Activated CD8-positive, alpha-beta T cell treated with anti-CD3 and anti-CD28 coated beads for 36 hours (primary cell): Measurements from ENCODE around the gene CROT. TPM values are rescaled to one million over a fixed set of nuclear protein-coding genes. Genes with fewer than 3 reads are reported as not detected.

ENCODE experiments used
- ATAC-seq: fragments of 200-7000 bp; cut with Tn5 transposase; one replicate; pipeline ENCODE4 v1.10.0; 2021; ENCODE audit warnings: mild to moderate bottlenecking, moderate library complexity
- CTCF ChIA-PET: fragments of 350-600 bp; sonication (Branson Sonifier 250); formaldehyde crosslinking; loops from one replicate; lab custom pipeline; 2021; ENCODE audit warnings: antibody characterized with exemption; lab: Charles Lee
- POLR2A ChIA-PET: fragments of 350-600 bp; sonication (Branson Sonifier 250); formaldehyde crosslinking; loops from one replicate; lab custom pipeline; 2021; ENCODE audit warnings: antibody characterized with exemption; lab: Charles Lee
- DNase-seq: peaks from one replicate; pipeline ENCODE4 v3.0.0-alpha.2; 2020
- H3K27ac Mint-ChIP-seq: one replicate; pipeline ENCODE4 v1.8.0; 2021; ENCODE audit warnings: mild to moderate bottlenecking, mixed read lengths
- H3K27me3 Mint-ChIP-seq: one replicate; pipeline ENCODE4 v1.8.0; 2021; ENCODE audit warnings: mixed read lengths
- H3K36me3 Mint-ChIP-seq: one replicate; pipeline ENCODE4 v1.8.0; 2021; ENCODE audit warnings: low read depth, mixed read lengths
- H3K4me1 Mint-ChIP-seq: one replicate; pipeline ENCODE4 v1.8.0; 2021; ENCODE audit warnings: low read depth, mixed read lengths
- H3K4me3 Mint-ChIP-seq: one replicate; pipeline ENCODE4 v1.8.0; 2021; ENCODE audit warnings: mild to moderate bottlenecking, moderate library complexity, mixed read lengths
- H3K9me3 Mint-ChIP-seq: one replicate; pipeline ENCODE4 v1.8.0; 2021; ENCODE audit warnings: mixed read lengths
- intact Hi-C: fragments of 100-400 bp; cut with micrococcal nuclease; formaldehyde crosslinking; loops from one replicate; pipeline ENCODE4 v1.10.0; 2022
- total RNA-seq, 2 experiments: library from RNA; stranded (reverse); gene quantifications; one replicate each; pipeline ENCODE4 v1.2.3, GENCODE V29; 2021
- TF ChIP-seq, protein P1 (sequence below): fragments of 200-600 bp; IDR thresholded peaks from one replicate; pipeline ENCODE4 v1.8.0; 2022; ENCODE audit warnings: antibody characterized with exemption, mild to moderate bottlenecking

The CROT gene
- total RNA-seq, 2 experiments from 2014 or later, result 7.2 to 7.3 TPM

DNA sequence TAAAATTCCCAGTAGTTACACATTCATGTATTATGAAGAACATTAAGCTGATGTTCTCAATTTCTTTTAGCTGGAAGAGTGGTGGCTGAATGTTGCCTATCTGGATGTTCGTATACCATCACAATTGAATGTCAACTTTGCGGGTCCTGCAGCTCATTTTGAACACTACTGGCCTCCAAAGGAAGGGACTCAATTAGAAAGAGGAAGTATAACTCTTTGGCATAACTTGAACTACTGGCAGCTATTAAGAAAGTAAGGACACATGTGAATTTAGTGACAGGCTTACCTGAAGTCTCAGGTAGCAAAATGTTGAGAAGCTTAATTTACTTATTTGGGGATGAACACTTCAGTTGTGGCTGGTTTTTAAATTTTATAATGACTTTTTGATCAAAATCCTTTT, 15.9 kb downstream of the CROT start:
- intact Hi-C loops, result no loop called here
- Mint-ChIP-seq H3K4me1 (no peaks in the 10 kb centered on the region), H3K9me3 (no peaks in the 10 kb centered on the region), H3K36me3 (peaks cover 14% of the 10 kb centered on the region), H3K27me3 (no peaks in the 10 kb centered on the region), H3K4me3 (no peak overlapping the region), H3K27ac (no peak overlapping the region)
- ChIA-PET POLR2A (no interaction called here), CTCF (interaction anchor here (0.8 to 1.2 kb wide), 2 partner anchors 16 to 55 kb away, joined by 3 to 4 read pairs; no protein-coding TSS in a partner anchor)
- no peak for ATAC-seq
- TF ChIP-seq, protein P1, sequence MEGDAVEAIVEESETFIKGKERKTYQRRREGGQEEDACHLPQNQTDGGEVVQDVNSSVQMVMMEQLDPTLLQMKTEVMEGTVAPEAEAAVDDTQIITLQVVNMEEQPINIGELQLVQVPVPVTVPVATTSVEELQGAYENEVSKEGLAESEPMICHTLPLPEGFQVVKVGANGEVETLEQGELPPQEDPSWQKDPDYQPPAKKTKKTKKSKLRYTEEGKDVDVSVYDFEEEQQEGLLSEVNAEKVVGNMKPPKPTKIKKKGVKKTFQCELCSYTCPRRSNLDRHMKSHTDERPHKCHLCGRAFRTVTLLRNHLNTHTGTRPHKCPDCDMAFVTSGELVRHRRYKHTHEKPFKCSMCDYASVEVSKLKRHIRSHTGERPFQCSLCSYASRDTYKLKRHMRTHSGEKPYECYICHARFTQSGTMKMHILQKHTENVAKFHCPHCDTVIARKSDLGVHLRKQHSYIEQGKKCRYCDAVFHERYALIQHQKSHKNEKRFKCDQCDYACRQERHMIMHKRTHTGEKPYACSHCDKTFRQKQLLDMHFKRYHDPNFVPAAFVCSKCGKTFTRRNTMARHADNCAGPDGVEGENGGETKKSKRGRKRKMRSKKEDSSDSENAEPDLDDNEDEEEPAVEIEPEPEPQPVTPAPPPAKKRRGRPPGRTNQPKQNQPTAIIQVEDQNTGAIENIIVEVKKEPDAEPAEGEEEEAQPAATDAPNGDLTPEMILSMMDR, result no peak
- no peak for DNase-seq

DNA sequence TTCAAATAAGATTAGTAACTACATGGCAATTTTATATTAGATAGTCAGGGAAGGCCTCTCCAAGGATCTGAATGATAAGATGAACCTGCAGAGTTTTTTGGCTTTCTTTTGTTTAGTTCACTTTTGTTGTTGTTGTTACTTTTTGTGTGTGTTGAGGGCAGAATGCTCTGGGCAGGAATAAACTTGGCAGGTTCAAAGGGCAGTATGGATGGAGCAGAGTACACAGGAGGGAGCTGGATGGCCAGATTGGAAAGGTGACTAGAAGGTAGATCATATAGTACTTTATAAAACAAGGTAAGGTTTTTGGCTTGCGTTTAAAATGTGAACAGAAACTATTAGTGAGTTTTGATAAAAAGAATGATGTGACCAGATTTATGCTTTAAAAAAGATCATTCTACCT, 17.9 kb downstream of the CROT start:
- Mint-ChIP-seq H3K27me3 (no peaks in the 10 kb centered on the region), H3K36me3 (peaks cover 3% of the 10 kb centered on the region), H3K27ac (no peak overlapping the region), H3K4me3 (no peak overlapping the region), H3K9me3 (no peaks in the 10 kb centered on the region), H3K4me1 (no peaks in the 10 kb centered on the region)
- intact Hi-C loops, result no loop called here
- ChIA-PET CTCF (no interaction called here), POLR2A (no interaction called here)
- no peak for ATAC-seq
- TF ChIP-seq, protein P1, result no peak
- DNase-seq, result no peak

DNA sequence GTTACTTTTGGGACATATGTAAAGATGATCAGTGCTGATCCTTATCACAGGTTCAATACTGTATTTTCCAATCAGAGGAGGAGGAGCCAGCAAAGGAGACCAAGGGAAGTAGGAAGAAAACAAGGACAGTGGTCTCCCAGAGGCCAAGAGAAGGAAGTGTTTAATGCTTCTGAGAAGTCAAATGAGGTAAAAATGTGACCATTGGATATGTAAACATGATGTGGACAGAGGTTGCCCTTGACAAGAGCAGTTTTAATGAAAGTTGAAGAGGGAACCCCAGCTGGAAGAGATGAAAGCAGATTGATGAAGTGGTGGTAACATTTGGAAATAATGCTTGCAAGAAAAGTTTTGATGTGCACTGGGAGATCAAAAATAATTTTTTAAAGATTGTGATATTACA, 18.8 kb downstream of the CROT start:
- no peaks in the 10 kb centered on the region for H3K9me3 Mint-ChIP-seq
- intact Hi-C loops, result no loop called here
- TF ChIP-seq, protein P1, result no peak
- ATAC-seq, result no peak
- DNase-seq, result no peak
- H3K36me3 Mint-ChIP-seq, result peaks cover 3% of the 10 kb centered on the region
- H3K27ac Mint-ChIP-seq, result no peak overlapping the region
- peaks cover 2% of the 10 kb centered on the region for H3K4me1 Mint-ChIP-seq
- H3K27me3 Mint-ChIP-seq, result no peaks in the 10 kb centered on the region
- POLR2A ChIA-PET, result no interaction called here
- CTCF ChIA-PET, result no interaction called here
- no peak overlapping the region for H3K4me3 Mint-ChIP-seq

DNA sequence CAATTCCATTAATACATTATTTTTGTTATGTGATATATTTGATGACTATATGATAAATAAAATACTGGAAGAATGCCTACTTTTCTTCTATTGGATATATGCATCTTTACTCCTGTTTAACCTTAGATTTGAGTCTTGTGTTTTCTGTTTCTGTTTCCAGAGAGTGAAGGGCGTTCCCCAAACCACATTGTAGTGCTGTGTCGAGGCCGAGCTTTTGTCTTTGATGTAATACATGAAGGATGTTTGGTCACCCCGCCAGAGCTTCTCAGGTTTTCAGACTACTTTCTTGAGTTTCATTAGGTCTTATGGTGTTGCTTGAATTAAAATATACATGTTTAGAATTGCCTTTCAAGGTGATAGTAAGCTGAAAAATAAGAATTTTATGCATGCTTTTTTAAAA, 23.8 kb downstream of the CROT start:
- TF ChIP-seq, protein P1, result no peak
- H3K4me3 Mint-ChIP-seq, result no peak overlapping the region
- peaks cover 2% of the 10 kb centered on the region for H3K4me1 Mint-ChIP-seq
- CTCF ChIA-PET, result no interaction called here
- no peaks in the 10 kb centered on the region for H3K9me3 Mint-ChIP-seq
- ATAC-seq, result peak; percentile 70
- H3K27ac Mint-ChIP-seq, result no peak overlapping the region
- DNase-seq, result peak; percentile 56
- intact Hi-C loops, result no loop called here
- H3K27me3 Mint-ChIP-seq, result no peaks in the 10 kb centered on the region
- no peaks in the 10 kb centered on the region for H3K36me3 Mint-ChIP-seq
- POLR2A ChIA-PET, result no interaction called here

DNA sequence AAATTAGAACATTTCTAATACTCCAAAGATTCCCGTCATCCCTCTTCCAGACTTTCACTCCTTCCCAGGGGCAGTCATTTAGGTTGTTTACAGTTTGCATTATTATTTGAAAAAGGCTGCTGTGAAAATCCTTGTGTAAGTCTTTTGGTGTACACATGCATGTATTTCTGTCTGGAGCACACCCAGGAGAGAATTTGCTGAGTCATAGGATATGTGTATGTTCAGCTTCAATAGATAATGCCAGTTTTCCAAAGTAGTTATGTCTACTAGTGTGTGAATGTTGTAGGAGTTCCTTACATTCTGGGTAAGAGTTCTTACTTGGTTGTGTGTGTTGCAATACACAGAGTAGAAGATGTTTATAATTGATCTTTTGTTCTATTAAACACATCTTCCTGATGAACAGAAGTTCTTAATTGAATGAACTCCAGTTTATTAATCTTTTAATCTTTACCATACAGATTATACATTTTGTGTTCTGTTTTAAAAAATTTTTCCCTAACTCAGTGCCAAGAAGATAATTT, 25.3 kb downstream of the CROT start:
- ChIA-PET POLR2A (interaction anchor here (0.7 to 0.8 kb wide), 2 partner anchors 10 to 15 kb away, joined by 3 read pairs; no protein-coding TSS in a partner anchor), CTCF (no interaction called here)
- H3K4me3 Mint-ChIP-seq, result no peak overlapping the region
- peaks cover 2% of the 10 kb centered on the region for H3K4me1 Mint-ChIP-seq
- no peaks in the 10 kb centered on the region for H3K9me3 Mint-ChIP-seq
- intact Hi-C loops, result no loop called here
- DNase-seq (no peak), ATAC-seq (no peak)
- H3K36me3 Mint-ChIP-seq, result no peaks in the 10 kb centered on the region
- H3K27ac Mint-ChIP-seq, result no peak overlapping the region
- H3K27me3 Mint-ChIP-seq, result no peaks in the 10 kb centered on the region
- TF ChIP-seq, protein P1, result no peak
